Astrocyte (in vitro differentiated cells and primary cell): ENCODE measurements around the gene MYEOV.

ENCODE experiments used
- EZH2 ChIP-seq: IDR thresholded peaks from 2 replicates; pipeline ENCODE4 v1.6.1; 2012; ENCODE audit warnings: mild to moderate bottlenecking, low read length, inconsistent platforms; ENCODE audit not compliant: insufficient read depth
- TF ChIP-seq, protein P1 (sequence below): IDR thresholded peaks from 2 replicates; pipeline ENCODE4 v1.5.1; 2011; ENCODE audit warnings: low read depth, mild to moderate bottlenecking, inconsistent platforms, low read length, moderate library complexity; ENCODE audit not compliant: insufficient read depth

DNA sequence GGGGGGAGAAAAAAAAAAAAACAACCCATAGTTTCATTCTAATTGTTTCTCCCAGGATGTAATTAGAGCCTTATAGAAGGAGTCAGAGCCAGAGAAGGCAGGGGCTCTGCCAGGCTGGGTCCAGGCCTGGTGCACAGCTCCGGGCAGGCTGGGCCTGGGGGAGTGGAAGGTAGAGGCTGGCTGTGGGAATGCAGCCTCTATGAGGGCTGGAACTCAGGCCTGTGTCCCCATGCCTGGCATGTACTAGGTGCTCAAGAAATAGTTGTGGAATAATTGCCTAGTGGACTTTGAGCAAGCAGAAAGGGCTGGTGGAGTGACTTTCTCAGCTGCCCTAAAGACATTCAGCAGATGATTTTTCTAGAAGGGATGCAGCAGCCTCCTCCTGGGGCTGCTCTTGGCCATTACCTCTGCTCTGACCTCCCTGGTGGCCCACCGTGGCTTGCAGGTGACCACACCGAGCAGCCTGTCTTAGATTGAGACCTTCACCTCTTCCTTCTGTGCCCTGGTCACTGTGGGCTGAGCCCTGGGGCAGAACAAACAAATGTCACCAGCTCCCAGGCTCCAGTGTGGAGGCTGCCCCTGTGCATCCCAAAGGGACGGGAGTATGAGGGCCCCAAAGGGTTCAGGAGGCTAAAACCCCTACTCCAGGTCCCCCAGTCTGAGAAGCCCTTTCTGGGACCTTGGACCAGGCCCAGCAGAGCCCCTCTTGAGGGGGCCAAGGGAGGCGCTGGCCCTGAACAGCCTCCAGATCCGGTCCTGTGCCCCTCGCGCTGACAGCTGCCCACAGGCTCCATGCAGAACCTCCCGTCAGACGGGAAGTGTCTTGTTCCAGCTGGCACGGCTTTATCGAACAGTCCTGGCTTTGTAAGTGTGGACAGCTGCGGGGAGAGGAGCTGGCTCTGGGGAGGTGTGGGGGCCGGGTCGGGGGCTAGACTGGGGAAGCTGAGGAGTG lies 18.8 kb downstream of the MYEOV start:
- TF ChIP-seq, protein P1, sequence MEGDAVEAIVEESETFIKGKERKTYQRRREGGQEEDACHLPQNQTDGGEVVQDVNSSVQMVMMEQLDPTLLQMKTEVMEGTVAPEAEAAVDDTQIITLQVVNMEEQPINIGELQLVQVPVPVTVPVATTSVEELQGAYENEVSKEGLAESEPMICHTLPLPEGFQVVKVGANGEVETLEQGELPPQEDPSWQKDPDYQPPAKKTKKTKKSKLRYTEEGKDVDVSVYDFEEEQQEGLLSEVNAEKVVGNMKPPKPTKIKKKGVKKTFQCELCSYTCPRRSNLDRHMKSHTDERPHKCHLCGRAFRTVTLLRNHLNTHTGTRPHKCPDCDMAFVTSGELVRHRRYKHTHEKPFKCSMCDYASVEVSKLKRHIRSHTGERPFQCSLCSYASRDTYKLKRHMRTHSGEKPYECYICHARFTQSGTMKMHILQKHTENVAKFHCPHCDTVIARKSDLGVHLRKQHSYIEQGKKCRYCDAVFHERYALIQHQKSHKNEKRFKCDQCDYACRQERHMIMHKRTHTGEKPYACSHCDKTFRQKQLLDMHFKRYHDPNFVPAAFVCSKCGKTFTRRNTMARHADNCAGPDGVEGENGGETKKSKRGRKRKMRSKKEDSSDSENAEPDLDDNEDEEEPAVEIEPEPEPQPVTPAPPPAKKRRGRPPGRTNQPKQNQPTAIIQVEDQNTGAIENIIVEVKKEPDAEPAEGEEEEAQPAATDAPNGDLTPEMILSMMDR, result no peak
- no peak for TF ChIP-seq EZH2
